DOHH2 (cell line): ENCODE results near the gene FGD4.

ENCODE experiments used
- H3F3A ChIP-seq: fragments of 200-600 bp; sonication (generic), shearing (Covaris generic); 2 replicates; pipeline ENCODE4 v1.6.0; 2016; ENCODE audit warnings: antibody characterized with exemption, mild to moderate bottlenecking; ENCODE audit not compliant: control insufficient read depth, insufficient read depth
- H3K27ac ChIP-seq: fragments of 200-600 bp; sonication (generic); 2 replicates; pipeline ENCODE4 v1.5.1; 2014; ENCODE audit warnings: low read depth, mild to moderate bottlenecking, low read length, moderate library complexity
- H3K27me3 ChIP-seq: fragments of 200-600 bp; sonication (generic); 2 replicates; pipeline ENCODE4 v1.6.1; 2014; ENCODE audit warnings: mild to moderate bottlenecking, low read length, mixed read lengths; ENCODE audit not compliant: control insufficient read depth
- H3K36me3 ChIP-seq: fragments of 200-600 bp; sonication (generic); 2 replicates; pipeline ENCODE4 v1.6.1; 2014; ENCODE audit warnings: mild to moderate bottlenecking, low read length, moderate library complexity, mixed read lengths; ENCODE audit not compliant: control insufficient read depth
- H3K4me1 ChIP-seq: fragments of 200-600 bp; sonication (generic); 2 replicates; pipeline ENCODE4 v1.6.1; 2014; ENCODE audit warnings: mild to moderate bottlenecking, low read length, mixed read lengths; ENCODE audit not compliant: control insufficient read depth
- H3K4me2 ChIP-seq: fragments of 200-600 bp; sonication (generic); 2 replicates; pipeline ENCODE4 v1.6.0; 2014; ENCODE audit warnings: mild to moderate bottlenecking, low read length, moderate library complexity
- H3K4me3 ChIP-seq: fragments of 200-600 bp; sonication (generic); 2 replicates; pipeline ENCODE4 v1.5.1; 2014; ENCODE audit warnings: mild to moderate bottlenecking, low read length, mixed read lengths
- H3K79me2 ChIP-seq: fragments of 200-600 bp; sonication (generic); 2 replicates; pipeline ENCODE4 v1.6.1; 2014; ENCODE audit warnings: mild to moderate bottlenecking, low read length, mixed read lengths; ENCODE audit not compliant: control insufficient read depth
- H3K9me2 ChIP-seq: fragments of 200-600 bp; sonication (generic); replicated peaks from 2 replicates; pipeline ENCODE4 v1.6.1; 2014; ENCODE audit warnings: mild to moderate bottlenecking, low read length, mixed read lengths; ENCODE audit not compliant: control insufficient read depth
- H3K9me3 ChIP-seq: fragments of 200-600 bp; sonication (generic); 2 replicates; pipeline ENCODE4 v1.6.1; 2014; ENCODE audit warnings: antibody characterized with exemption, low read length, mixed read lengths; ENCODE audit not compliant: control insufficient read depth, insufficient read depth
- H4K20me1 ChIP-seq: fragments of 200-600 bp; sonication (generic); 2 replicates; pipeline ENCODE4 v1.6.0; 2014; ENCODE audit warnings: low read depth, mild to moderate bottlenecking, antibody characterized with exemption, low read length, moderate library complexity; ENCODE audit not compliant: control insufficient read depth, insufficient read depth
- EZH2phosphoT487 ChIP-seq: fragments of 200-600 bp; sonication (generic); IDR thresholded peaks from 2 replicates; pipeline ENCODE4 v1.6.1; 2017; ENCODE audit warnings: borderline replicate concordance, mild to moderate bottlenecking, antibody characterized with exemption, low read length, moderate library complexity, mixed read lengths
- TF ChIP-seq, protein P1 (sequence below): fragments of 200-600 bp; sonication (generic); IDR thresholded peaks from one replicate; pipeline ENCODE4 v1.5.1; 2014; ENCODE audit warnings: antibody characterized with exemption, mild to moderate bottlenecking, low read depth, low read length; ENCODE audit not compliant: poor library complexity, severe bottlenecking

Gene FGD4

DNA sequence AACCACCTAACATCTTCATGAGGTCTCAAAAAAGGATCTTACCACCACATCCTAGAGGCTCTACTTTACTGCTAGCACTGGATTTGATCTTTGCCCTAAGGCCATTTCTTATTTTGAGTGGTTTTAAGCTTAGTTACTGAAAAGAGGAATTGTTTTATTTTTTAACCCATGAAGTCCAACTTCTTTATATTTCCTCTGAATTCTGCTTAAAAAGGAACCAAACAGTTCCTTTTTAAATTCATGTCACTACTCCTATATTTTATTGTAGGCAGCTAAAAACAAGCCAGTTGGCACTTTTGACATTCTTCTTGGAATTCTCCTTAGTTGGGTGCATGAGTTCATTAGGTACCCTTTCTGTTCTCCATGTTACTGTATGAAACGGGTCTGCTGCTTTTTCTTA is 76.4 kb downstream of the FGD4 start:
- Histone ChIP-seq H3K4me1 (peaks cover 56% of the 10 kb centered on the region), H3K9me2 (no peaks in the 10 kb centered on the region), H3K4me2 (no peak overlapping the region), H3K27me3 (no peaks in the 10 kb centered on the region), H3K27ac (no peak overlapping the region), H3F3A (peaks cover 10% of the 10 kb centered on the region; the same call in 1 of the 2 replicates), H3K4me3 (no peak overlapping the region), H4K20me1 (no peaks in the 10 kb centered on the region), H3K9me3 (no peaks in the 10 kb centered on the region), H3K79me2 (no peaks in the 10 kb centered on the region), H3K36me3 (no peaks in the 10 kb centered on the region)
- no peak for TF ChIP-seq EZH2phosphoT487
- TF ChIP-seq, protein P1, sequence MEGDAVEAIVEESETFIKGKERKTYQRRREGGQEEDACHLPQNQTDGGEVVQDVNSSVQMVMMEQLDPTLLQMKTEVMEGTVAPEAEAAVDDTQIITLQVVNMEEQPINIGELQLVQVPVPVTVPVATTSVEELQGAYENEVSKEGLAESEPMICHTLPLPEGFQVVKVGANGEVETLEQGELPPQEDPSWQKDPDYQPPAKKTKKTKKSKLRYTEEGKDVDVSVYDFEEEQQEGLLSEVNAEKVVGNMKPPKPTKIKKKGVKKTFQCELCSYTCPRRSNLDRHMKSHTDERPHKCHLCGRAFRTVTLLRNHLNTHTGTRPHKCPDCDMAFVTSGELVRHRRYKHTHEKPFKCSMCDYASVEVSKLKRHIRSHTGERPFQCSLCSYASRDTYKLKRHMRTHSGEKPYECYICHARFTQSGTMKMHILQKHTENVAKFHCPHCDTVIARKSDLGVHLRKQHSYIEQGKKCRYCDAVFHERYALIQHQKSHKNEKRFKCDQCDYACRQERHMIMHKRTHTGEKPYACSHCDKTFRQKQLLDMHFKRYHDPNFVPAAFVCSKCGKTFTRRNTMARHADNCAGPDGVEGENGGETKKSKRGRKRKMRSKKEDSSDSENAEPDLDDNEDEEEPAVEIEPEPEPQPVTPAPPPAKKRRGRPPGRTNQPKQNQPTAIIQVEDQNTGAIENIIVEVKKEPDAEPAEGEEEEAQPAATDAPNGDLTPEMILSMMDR = no peak

DNA sequence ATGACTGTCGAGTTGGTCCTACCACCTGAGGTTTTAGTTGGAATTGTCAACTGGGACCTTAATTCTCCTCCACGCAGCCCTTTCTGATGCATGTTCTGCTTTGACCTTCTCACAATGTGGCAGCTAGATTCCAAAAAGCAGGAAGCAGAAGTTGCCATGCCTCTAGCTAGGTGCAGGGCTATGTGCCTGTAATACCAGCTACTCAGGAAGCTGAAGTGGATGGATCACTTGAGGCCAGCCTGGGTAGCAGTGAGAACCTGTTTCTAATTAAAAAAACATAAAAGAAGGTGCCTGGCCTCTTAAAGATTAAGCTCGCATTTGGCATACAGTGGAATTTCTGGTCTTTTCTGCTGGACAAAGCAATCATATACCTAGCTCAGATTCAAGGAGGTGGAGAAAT is 77.1 kb downstream of the FGD4 start:
- Histone ChIP-seq H3K36me3 (no peaks in the 10 kb centered on the region), H4K20me1 (no peaks in the 10 kb centered on the region), H3K79me2 (no peaks in the 10 kb centered on the region), H3K4me3 (no peak overlapping the region), H3K27me3 (no peaks in the 10 kb centered on the region), H3K4me2 (no peak overlapping the region), H3K9me2 (no peaks in the 10 kb centered on the region), H3K4me1 (peaks cover 56% of the 10 kb centered on the region), H3K27ac (no peak overlapping the region), H3F3A (peaks cover 10% of the 10 kb centered on the region; the same call in 1 of the 2 replicates), H3K9me3 (no peaks in the 10 kb centered on the region)
- TF ChIP-seq, protein P1 = no peak
- no peak for TF ChIP-seq EZH2phosphoT487

DNA sequence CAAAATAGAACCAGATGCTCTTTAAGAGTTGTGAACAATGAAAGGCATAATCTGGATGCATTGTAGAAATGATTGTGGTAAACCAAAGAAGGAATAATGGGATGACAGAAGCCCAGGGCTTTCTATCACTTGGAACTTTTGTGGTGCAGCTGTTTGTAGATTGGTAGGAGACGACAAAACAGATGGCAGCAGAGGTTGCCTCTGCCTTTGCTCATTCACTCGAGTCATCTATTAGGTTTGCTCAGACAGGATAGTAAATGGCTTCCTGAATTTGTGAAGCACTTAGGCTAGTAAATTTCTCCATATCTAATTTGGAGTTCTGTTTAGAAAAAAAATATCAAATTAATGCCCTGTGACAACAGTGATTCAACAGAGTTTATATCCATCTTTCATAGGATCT is 78.4 kb downstream of the FGD4 start:
- Histone ChIP-seq H3F3A (peaks cover 20% of the 10 kb centered on the region), H3K36me3 (no peaks in the 10 kb centered on the region), H3K79me2 (no peaks in the 10 kb centered on the region), H3K27me3 (no peaks in the 10 kb centered on the region), H3K9me2 (no peaks in the 10 kb centered on the region), H3K4me2 (peak overlapping the region; percentile 69), H3K4me1 (peaks cover 66% of the 10 kb centered on the region), H3K27ac (peak overlapping the region; percentile 64), H3K4me3 (peak overlapping the region; percentile 40), H4K20me1 (no peaks in the 10 kb centered on the region), H3K9me3 (no peaks in the 10 kb centered on the region)
- TF ChIP-seq EZH2phosphoT487 = no peak
- TF ChIP-seq, protein P1 = no peak

DNA sequence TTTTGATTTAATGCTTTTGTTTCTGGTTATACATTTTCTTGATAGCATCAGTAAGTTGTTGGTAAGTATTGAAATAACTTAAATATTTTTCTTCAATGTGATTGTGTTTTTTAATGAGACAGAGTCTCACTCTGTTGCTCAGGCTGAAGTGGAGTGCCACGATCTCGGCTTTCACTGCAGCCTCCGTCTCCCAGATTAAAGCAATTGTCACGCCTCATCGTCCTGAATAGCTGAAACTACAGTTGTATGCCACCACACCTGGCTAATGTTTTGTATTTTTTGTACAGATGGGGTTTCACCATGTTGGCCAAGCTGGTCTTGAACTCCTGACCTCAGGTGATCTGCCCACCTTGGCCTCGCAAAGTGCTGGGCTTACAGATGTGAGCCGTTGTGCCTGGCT is 78.8 kb downstream of the FGD4 start:
- H3K4me2 ChIP-seq = peak overlapping the region; percentile 69
- peaks cover 70% of the 10 kb centered on the region for H3K4me1 ChIP-seq
- H3K9me2 ChIP-seq = no peaks in the 10 kb centered on the region
- H3K27ac ChIP-seq = peak overlapping the region; percentile 64
- H3K79me2 ChIP-seq = no peaks in the 10 kb centered on the region
- H3K36me3 ChIP-seq = no peaks in the 10 kb centered on the region
- peaks cover 21% of the 10 kb centered on the region for H3F3A ChIP-seq
- no peaks in the 10 kb centered on the region for H4K20me1 ChIP-seq
- H3K27me3 ChIP-seq = no peaks in the 10 kb centered on the region
- H3K9me3 ChIP-seq = no peaks in the 10 kb centered on the region
- TF ChIP-seq, protein P1 = no peak
- no peak for TF ChIP-seq EZH2phosphoT487
- H3K4me3 ChIP-seq = peak overlapping the region; percentile 40
